Endodermal cell (in vitro differentiated cells): ENCODE data around the gene TOR3A. TPM values are rescaled to one million over a fixed set of nuclear protein-coding genes. Genes with fewer than 3 reads are reported as not detected.

Source experiments
- DNase-seq: peaks from one replicate; pipeline ENCODE4 v3.0.0-alpha.2; 2017
- H3K27ac ChIP-seq: 2 replicates; pipeline ENCODE4 v1.5.1; 2013; ENCODE audit warnings: mild to moderate bottlenecking, low read depth, low read length, moderate library complexity
- H3K27me3 ChIP-seq: 2 replicates; pipeline ENCODE4 v1.6.1; 2013; ENCODE audit warnings: mild to moderate bottlenecking, low read length, moderate library complexity; ENCODE audit not compliant: insufficient read depth, control insufficient read depth, poor library complexity, severe bottlenecking
- H3K36me3 ChIP-seq: 2 replicates; pipeline ENCODE4 v1.7.0; 2013; ENCODE audit warnings: mild to moderate bottlenecking, low read length, moderate library complexity; ENCODE audit not compliant: control insufficient read depth, insufficient read depth
- H3K4me1 ChIP-seq: one replicate; pipeline ENCODE4 v1.7.0; 2013; ENCODE audit warnings: low read length; ENCODE audit not compliant: control insufficient read depth, insufficient read depth
- H3K4me3 ChIP-seq: 2 replicates; pipeline ENCODE4 v1.5.1; 2013; ENCODE audit warnings: mild to moderate bottlenecking, low read length, moderate library complexity
- H3K9ac ChIP-seq: 2 replicates; pipeline ENCODE4 v1.6.1; 2013; ENCODE audit warnings: mild to moderate bottlenecking, low read length, moderate library complexity; ENCODE audit not compliant: poor library complexity, severe bottlenecking; ENCODE audit errors: extremely low read depth
- H3K9me3 ChIP-seq: 2 replicates; pipeline ENCODE4 v1.6.1; 2013; ENCODE audit warnings: mild to moderate bottlenecking, low read length, moderate library complexity; ENCODE audit not compliant: control insufficient read depth
- H3K27ac Mint-ChIP-seq: 2 replicates; pipeline ENCODE4 v1.8.0; 2020; ENCODE audit warnings: mixed read lengths
- H3K27me3 Mint-ChIP-seq: 2 replicates; pipeline ENCODE4 v1.8.0; 2021; ENCODE audit warnings: mild to moderate bottlenecking, mixed read lengths; ENCODE audit not compliant: insufficient read depth
- H3K36me3 Mint-ChIP-seq: 2 replicates; pipeline ENCODE4 v1.8.0; 2020; ENCODE audit warnings: low read depth, mixed read lengths
- H3K4me1 Mint-ChIP-seq: 2 replicates; pipeline ENCODE4 v1.8.0; 2020; ENCODE audit warnings: mixed read lengths
- H3K4me3 Mint-ChIP-seq: 2 replicates; pipeline ENCODE4 v1.8.0; 2020; ENCODE audit warnings: mild to moderate bottlenecking, moderate library complexity, mixed read lengths
- H3K9me3 Mint-ChIP-seq: 2 replicates; pipeline ENCODE4 v1.8.0; 2020; ENCODE audit warnings: mild to moderate bottlenecking, mixed read lengths
- WGBS, 2 experiments: methylation state at CpG; one replicate each; pipeline versions ENCODE4 v1.1.5 to v1.1.7; 2013; ENCODE audit warnings: missing lambda C conversion rate in 2 of 2, mixed read lengths in 1 of 2; ENCODE audit not compliant: insufficient coverage in 1 of 2, insufficient read length in 1 of 2; 5-methylcytosine and 5-hydroxymethylcytosine counted together
- total RNA-seq, 2 donors: library from RNA; stranded (reverse); fragmentation: NEBNext Ultra II Directional in 1 of 2; extraction: Animal tissue kit (Norgen Biotek cat#: 25700) in 1 of 2; gene quantifications; 2 replicates in 1 of 2; 3 replicates in 1 of 2; pipeline ENCODE4 v1.2.1, GENCODE V29; 2021
- TF ChIP-seq, protein P1 (sequence below): fragments of 200-600 bp; sonication (generic); conservative IDR thresholded peaks from 2 replicates; pipeline ENCODE4 v1.5.0; 2021; ENCODE audit warnings: antibody characterized with exemption, mild to moderate bottlenecking

Gene TOR3A
- total RNA-seq, 2 donors from 2014 or later: 23.4 to 24.7 TPM

GRCh38 chr1:179094818-179095217 lies 12.9 kb downstream of the TOR3A start:
- Mint-ChIP-seq H3K36me3 (peaks cover 64% of the 10 kb centered on the region), H3K9me3 (no peaks in the 10 kb centered on the region), H3K4me3 (no peak overlapping the region), H3K27ac (no peak overlapping the region), H3K27me3 (no peaks in the 10 kb centered on the region), H3K4me1 (no peaks in the 10 kb centered on the region)
- Histone ChIP-seq H3K36me3 (peaks cover 74% of the 10 kb centered on the region), H3K27ac (no peak overlapping the region), H3K9ac (no peak overlapping the region), H3K27me3 (no peaks in the 10 kb centered on the region), H3K4me1 (no peaks in the 10 kb centered on the region), H3K9me3 (no peaks in the 10 kb centered on the region), H3K4me3 (no peak overlapping the region)
- DNase-seq: no peak
- 75 to 92% methylated on average over 2 to 5 of the region's 5 CpGs for WGBS, 2 experiments
- TF ChIP-seq, protein P1, sequence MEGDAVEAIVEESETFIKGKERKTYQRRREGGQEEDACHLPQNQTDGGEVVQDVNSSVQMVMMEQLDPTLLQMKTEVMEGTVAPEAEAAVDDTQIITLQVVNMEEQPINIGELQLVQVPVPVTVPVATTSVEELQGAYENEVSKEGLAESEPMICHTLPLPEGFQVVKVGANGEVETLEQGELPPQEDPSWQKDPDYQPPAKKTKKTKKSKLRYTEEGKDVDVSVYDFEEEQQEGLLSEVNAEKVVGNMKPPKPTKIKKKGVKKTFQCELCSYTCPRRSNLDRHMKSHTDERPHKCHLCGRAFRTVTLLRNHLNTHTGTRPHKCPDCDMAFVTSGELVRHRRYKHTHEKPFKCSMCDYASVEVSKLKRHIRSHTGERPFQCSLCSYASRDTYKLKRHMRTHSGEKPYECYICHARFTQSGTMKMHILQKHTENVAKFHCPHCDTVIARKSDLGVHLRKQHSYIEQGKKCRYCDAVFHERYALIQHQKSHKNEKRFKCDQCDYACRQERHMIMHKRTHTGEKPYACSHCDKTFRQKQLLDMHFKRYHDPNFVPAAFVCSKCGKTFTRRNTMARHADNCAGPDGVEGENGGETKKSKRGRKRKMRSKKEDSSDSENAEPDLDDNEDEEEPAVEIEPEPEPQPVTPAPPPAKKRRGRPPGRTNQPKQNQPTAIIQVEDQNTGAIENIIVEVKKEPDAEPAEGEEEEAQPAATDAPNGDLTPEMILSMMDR: no peak

GRCh38 chr1:179095377-179095776 lies 13.5 kb downstream of the TOR3A start:
- peaks cover 63% of the 10 kb centered on the region for H3K36me3 Mint-ChIP-seq
- no peak overlapping the region for H3K27ac Mint-ChIP-seq
- no peaks in the 10 kb centered on the region for H3K27me3 Mint-ChIP-seq
- H3K9me3 Mint-ChIP-seq: no peaks in the 10 kb centered on the region
- no peaks in the 10 kb centered on the region for H3K4me1 ChIP-seq
- H3K36me3 ChIP-seq: peaks cover 80% of the 10 kb centered on the region
- WGBS, 2 experiments: 92 to 95% methylated on average over 3 to 4 of the region's 4 CpGs
- DNase-seq: no peak
- H3K9me3 ChIP-seq: no peaks in the 10 kb centered on the region
- no peak overlapping the region for H3K9ac ChIP-seq
- no peak overlapping the region for H3K4me3 Mint-ChIP-seq
- no peak overlapping the region for H3K4me3 ChIP-seq
- TF ChIP-seq, protein P1: no peak
- no peak overlapping the region for H3K27ac ChIP-seq
- H3K4me1 Mint-ChIP-seq: no peaks in the 10 kb centered on the region
- H3K27me3 ChIP-seq: no peaks in the 10 kb centered on the region

- H3K27me3 Mint-ChIP-seq: no peaks in the 10 kb centered on the region
- Histone ChIP-seq H3K9ac (no peak overlapping the region), H3K27me3 (no peaks in the 10 kb centered on the region)
Observed at GRCh38 chr1:179095924-179096323, 14.1 kb downstream of the TOR3A start.

More at GRCh38 chr1:179095924-179096323, 14.1 kb downstream of the TOR3A start:
- peaks cover 64% of the 10 kb centered on the region for H3K36me3 Mint-ChIP-seq
- peaks cover 83% of the 10 kb centered on the region for H3K36me3 ChIP-seq
- H3K27ac ChIP-seq: no peak overlapping the region
- no peaks in the 10 kb centered on the region for H3K4me1 ChIP-seq
- H3K4me3 Mint-ChIP-seq: no peak overlapping the region
- WGBS, 2 experiments: 93 to 95% methylated on average over 1 to 3 of the region's 3 CpGs
- DNase-seq: no peak
- H3K9me3 ChIP-seq: no peaks in the 10 kb centered on the region
- no peaks in the 10 kb centered on the region for H3K9me3 Mint-ChIP-seq
- no peak overlapping the region for H3K4me3 ChIP-seq
- H3K27ac Mint-ChIP-seq: no peak overlapping the region
- no peaks in the 10 kb centered on the region for H3K4me1 Mint-ChIP-seq
- TF ChIP-seq, protein P1: no peak
